ENCODE measurements around the gene MRTFA.

DNA sequence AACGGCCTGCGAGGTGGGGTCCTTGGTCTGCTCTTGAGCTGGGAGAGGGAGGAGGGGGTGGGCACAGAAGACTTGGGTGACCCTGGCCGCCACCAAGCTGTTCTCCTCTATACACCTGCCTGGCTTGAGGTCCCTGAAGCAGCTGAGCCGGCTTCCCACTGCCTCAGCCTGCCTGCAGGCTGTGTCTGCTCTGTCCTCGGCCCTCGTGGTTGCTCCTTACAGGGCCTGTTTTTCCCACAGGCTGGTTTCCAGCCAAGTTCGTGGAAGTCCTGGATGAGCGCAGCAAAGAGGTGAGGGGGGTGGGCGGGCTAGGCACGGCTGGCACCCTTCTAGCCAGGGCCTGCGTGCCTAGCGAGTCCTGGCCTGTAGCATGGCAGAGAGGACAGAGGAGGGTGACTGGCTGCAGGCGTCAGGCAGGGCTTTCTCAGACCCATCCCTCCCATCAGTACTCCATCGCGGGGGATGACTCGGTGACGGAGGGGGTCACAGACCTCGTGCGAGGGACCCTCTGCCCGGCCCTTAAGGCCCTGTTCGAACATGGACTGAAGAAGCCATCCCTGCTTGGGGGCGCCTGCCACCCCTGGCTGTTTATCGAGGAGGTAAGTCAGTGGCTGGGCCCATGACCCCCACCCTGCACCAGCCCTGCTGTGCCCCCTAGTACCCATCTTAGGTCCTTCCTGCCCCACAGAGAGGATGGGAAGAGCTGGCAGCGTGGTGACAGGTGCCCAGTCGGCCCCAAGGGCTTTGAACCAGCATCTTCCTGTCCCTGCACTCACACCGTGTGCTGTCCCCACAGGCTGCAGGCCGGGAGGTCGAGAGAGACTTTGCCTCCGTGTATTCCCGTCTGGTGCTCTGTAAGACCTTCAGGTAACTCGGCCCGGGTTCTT lies 228.4 kb downstream of the MRTFA start:
- no peak for TF ChIP-seq CTCF (IDR thresholded peaks at IDR 0.05)
- no peak for TF ChIP-seq POLR2AphosphoS5 (IDR thresholded peaks at IDR 0.05)
